ENCODE data around the gene MEAF6. TPM values are rescaled to one million over a fixed set of nuclear protein-coding genes. Genes with fewer than 3 reads are reported as not detected.

Gene MEAF6
- total and polyA plus RNA-seq, 2 of the 4 experiments (the other 2 are of a cell fraction) = 36.2 to 40.7 TPM

- no peak overlapping the region for H3K23ac ChIP-seq (ENCODE audit: low read depth, low read length)
- H4K91ac ChIP-seq (ENCODE audit: insufficient read depth, low read depth, low read length) = no peak overlapping the region
- no TSS peak for BruUV-seq (replicated peaks)
- H2AFZ ChIP-seq (replicated peaks; ENCODE audit: low read length, poor library complexity) = no peak overlapping the region
- peaks cover under 1% of the 10 kb centered on the region for H3K4me1 ChIP-seq (ENCODE audit: control insufficient read depth, insufficient read depth, low read length)
- ChIA-PET CTCF (interaction anchor here (0.8 to 2.2 kb wide), 3 partner anchors 37 to 59 kb away, joined by 3 to 8 read pairs (median 5); no protein-coding TSS in a partner anchor), POLR2A (ENCODE audit: unreplicated experiment) (no interaction called here)
- no peaks in the 10 kb centered on the region for H3K36me3 ChIP-seq (ENCODE audit: control insufficient read depth, insufficient read depth, low read length)
- no peak overlapping the region for H3K4me3 ChIP-seq (ENCODE audit: insufficient read depth, low read depth, low read length)
- H3K18ac ChIP-seq (ENCODE audit: low read depth, low read length) = no peak overlapping the region
- H2BK5ac ChIP-seq (ENCODE audit: low read depth, low read length, poor library complexity, severe bottlenecking) = no peak overlapping the region
- H3K27me3 ChIP-seq (ENCODE audit: control insufficient read depth, insufficient read depth, low read length) = peaks cover 15% of the 10 kb centered on the region
- no peak overlapping the region for H3K4me2 ChIP-seq (ENCODE audit: low read depth, low read length)
- dilution Hi-C loops (cut with HindIII; ENCODE audit: low sequenced_read_pairs, unreplicated experiment) (no loop called here), in situ Hi-C loops (cut with MboI; ENCODE audit: low sequenced_read_pairs) (loop anchor here (5.0 to 10.0 kb wide), 2 partner anchors 37 to 235 kb away; no protein-coding TSS in a partner anchor), intact Hi-C loops (cut with micrococcal nuclease) (loop anchor here (10.0 kb wide), 1 partner anchor 125 kb away; no protein-coding TSS in a partner anchor)
- ATAC-seq (ENCODE audit: low read depth) (no peak), DNase-seq (no peak)
- H2BK120ac ChIP-seq (ENCODE audit: low read depth, low read length) = no peak overlapping the region
- H2AK9ac ChIP-seq (replicated peaks; ENCODE audit: low read depth, low read length, poor library complexity) = no peak overlapping the region
- H4K20me1 ChIP-seq (ENCODE audit: insufficient read depth, low read length) = no peaks in the 10 kb centered on the region
- no peak overlapping the region for H3K27ac ChIP-seq (ENCODE audit: insufficient read depth, low read length)
- TF ChIP-seq MXI1 (IDR thresholded peaks at IDR 0.05; ENCODE audit: borderline replicate concordance, low read depth, low read length) (no peak), CEBPB (IDR thresholded peaks at IDR 0.05; ENCODE audit: low read depth, low read length) (no peak), MAZ (IDR thresholded peaks at IDR 0.05; ENCODE audit: borderline replicate concordance, low read depth, low read length) (no peak), SMC3 (IDR thresholded peaks at IDR 0.05; ENCODE audit: low read depth, low read length) (no peak), ELK1 (IDR thresholded peaks at IDR 0.05; ENCODE audit: borderline replicate concordance, low read depth, low read length) (no peak), BHLHE40 (IDR thresholded peaks at IDR 0.05; ENCODE audit: low read depth, low read length) (no peak), POLR2A (IDR thresholded peaks at IDR 0.05; ENCODE audit: low read depth, low read length) (no peak), NFE2L2 (IDR thresholded peaks at IDR 0.05; ENCODE audit: low read depth, low read length) (no peak), FOS (IDR thresholded peaks at IDR 0.05; ENCODE audit: low read depth, low read length) (no peak), USF2 (IDR thresholded peaks at IDR 0.05; ENCODE audit: low read depth, low read length) (no peak), CHD1 (IDR thresholded peaks at IDR 0.05; ENCODE audit: low read depth, low read length) (no peak), RFX5 (IDR thresholded peaks at IDR 0.05; ENCODE audit: low read depth, low read length) (no peak), MAFK (IDR thresholded peaks at IDR 0.05; ENCODE audit: low read depth, low read length) (no peak), RAD21 (IDR thresholded peaks at IDR 0.05; ENCODE audit: low read length) (no peak), RCOR1 (IDR thresholded peaks at IDR 0.05; ENCODE audit: insufficient replicate concordance, low read length) (no peak)
- TF ChIP-seq, protein P1, sequence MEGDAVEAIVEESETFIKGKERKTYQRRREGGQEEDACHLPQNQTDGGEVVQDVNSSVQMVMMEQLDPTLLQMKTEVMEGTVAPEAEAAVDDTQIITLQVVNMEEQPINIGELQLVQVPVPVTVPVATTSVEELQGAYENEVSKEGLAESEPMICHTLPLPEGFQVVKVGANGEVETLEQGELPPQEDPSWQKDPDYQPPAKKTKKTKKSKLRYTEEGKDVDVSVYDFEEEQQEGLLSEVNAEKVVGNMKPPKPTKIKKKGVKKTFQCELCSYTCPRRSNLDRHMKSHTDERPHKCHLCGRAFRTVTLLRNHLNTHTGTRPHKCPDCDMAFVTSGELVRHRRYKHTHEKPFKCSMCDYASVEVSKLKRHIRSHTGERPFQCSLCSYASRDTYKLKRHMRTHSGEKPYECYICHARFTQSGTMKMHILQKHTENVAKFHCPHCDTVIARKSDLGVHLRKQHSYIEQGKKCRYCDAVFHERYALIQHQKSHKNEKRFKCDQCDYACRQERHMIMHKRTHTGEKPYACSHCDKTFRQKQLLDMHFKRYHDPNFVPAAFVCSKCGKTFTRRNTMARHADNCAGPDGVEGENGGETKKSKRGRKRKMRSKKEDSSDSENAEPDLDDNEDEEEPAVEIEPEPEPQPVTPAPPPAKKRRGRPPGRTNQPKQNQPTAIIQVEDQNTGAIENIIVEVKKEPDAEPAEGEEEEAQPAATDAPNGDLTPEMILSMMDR (conservative IDR thresholded peaks at IDR 0.05; ENCODE audit: low read depth, low read length) = no peak
- H3K79me1 ChIP-seq (ENCODE audit: low read depth in 1 of 2, low read length in 2 of 2) = peaks cover 0 to under 1% of the 10 kb centered on the region in 2 experiments; a peak in 1 of 4 replicates
- no peak overlapping the region for H4K5ac ChIP-seq (ENCODE audit: low read depth, low read length)
- H3K9me1 ChIP-seq (ENCODE audit: insufficient read depth, low read length) = no peaks in the 10 kb centered on the region
- H3K9ac ChIP-seq (ENCODE audit: low read depth, low read length) = no peak overlapping the region
- no peaks in the 10 kb centered on the region for H3K9me3 ChIP-seq (ENCODE audit: control insufficient read depth, insufficient read depth, low read length)
- no peak overlapping the region for H2BK15ac ChIP-seq (ENCODE audit: low read depth, low read length)
- WGBS, 2 experiments (ENCODE audit: extremely low coverage in 2 of 2, insufficient read length in 1 of 2) = 62% methylated on average over 2 of the region's 5 CpGs; no CpG with 5 or more reads in 1 of the 2 experiments
- H3K4ac ChIP-seq (ENCODE audit: low read depth, low read length) = no peak overlapping the region
- H2AK5ac ChIP-seq (ENCODE audit: low read depth, low read length) = no peak overlapping the region
- no peak overlapping the region for H2BK20ac ChIP-seq (ENCODE audit: low read depth, low read length)
- H4K8ac ChIP-seq (ENCODE audit: low read depth in 2 of 2, low read length in 2 of 2) = no peak overlapping the region
- no peak overlapping the region for H3K56ac ChIP-seq (ENCODE audit: extremely low read depth, insufficient read depth, low read length)
- no peak overlapping the region for H3K14ac ChIP-seq (replicated peaks; ENCODE audit: low read depth, low read length)
Observed at GRCh38 chr1:37449936-37450335, 64.6 kb downstream of the MEAF6 start.
